Measurements from ENCODE around the gene CTNNBL1. TPM values are rescaled to one million over a fixed set of nuclear protein-coding genes. Genes with fewer than 3 reads are reported as not detected.
A peak's percentile ranks its signal among the peaks of the same experiment; 100 is the strongest.

Gene CTNNBL1
- total and polyA plus RNA-seq, 11 donors, result 22.6 to 68.9 (median 50.5) TPM

DNA sequence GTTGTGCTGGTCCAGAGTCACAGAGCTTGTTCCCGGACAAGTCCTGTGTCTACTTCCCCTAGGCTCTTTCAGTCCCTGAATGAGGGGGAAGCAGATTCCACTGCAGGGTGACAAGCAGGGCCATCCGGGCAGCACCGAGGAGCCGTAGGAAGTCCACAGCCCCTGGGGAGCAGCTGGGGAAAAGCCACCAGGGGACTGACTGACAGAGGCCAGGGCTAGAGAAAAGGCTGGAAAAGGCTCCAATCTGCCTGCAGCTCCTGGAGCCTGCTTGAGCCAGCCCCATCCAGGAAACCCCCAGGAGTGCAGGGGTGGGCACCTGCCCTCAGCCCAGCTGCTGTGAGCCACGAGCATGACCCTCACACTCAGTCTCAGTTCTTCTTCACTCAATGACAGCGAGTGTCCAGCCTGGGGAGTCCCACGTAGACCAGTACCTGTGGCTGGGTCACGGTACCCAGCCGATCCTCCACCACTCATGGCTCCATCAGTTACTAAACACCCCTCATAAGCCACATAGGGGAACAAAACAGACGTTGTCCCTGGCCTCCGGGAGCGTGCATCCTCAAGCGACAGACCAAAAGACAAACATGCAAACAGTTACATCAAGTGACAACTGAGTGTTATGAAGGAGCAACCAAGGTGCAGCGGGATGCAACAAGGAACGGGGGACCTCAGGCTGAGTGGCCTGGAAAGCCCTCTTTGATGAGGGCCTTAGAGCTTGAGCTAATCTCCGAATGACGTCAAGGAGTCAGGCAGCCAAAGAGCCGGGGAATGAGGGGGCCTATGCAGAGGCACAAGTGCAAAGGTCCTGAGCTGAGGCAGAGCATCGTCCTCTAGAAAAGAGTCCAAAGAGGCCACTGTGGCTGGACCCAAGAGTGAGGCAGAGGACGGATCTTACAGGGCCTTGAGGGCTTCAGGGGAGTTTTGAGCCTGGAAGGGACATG, 184.3 kb downstream of the CTNNBL1 start:
- ATAC-seq (no peak), DNase-seq (peak in 1 of 5 donors; percentile 48)
- Histone ChIP-seq H3K27ac (no peak overlapping the region), H3K4me3 (no peak overlapping the region), H3K27me3 (no peaks in the 10 kb centered on the region), H3K36me3 (peaks cover 0 to 16% (median 14%) of the 10 kb centered on the region in 9 donors), H3K4me1 (peaks cover 0 to 45% (median 13%) of the 10 kb centered on the region in 12 donors), H3K9me3 (no peaks in the 10 kb centered on the region)
- intact Hi-C loops (cut with DNase I), result no loop called here
- TF ChIP-seq POLR2A (IDR thresholded peaks at IDR 0.05), result no peak
- TF ChIP-seq, protein P1, sequence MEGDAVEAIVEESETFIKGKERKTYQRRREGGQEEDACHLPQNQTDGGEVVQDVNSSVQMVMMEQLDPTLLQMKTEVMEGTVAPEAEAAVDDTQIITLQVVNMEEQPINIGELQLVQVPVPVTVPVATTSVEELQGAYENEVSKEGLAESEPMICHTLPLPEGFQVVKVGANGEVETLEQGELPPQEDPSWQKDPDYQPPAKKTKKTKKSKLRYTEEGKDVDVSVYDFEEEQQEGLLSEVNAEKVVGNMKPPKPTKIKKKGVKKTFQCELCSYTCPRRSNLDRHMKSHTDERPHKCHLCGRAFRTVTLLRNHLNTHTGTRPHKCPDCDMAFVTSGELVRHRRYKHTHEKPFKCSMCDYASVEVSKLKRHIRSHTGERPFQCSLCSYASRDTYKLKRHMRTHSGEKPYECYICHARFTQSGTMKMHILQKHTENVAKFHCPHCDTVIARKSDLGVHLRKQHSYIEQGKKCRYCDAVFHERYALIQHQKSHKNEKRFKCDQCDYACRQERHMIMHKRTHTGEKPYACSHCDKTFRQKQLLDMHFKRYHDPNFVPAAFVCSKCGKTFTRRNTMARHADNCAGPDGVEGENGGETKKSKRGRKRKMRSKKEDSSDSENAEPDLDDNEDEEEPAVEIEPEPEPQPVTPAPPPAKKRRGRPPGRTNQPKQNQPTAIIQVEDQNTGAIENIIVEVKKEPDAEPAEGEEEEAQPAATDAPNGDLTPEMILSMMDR (IDR thresholded peaks at IDR 0.05), result no peak
- 66 to 71% (median 68%) methylated on average over 19 to 20 of the region's 20 CpGs for WGBS, 4 donors

DNA sequence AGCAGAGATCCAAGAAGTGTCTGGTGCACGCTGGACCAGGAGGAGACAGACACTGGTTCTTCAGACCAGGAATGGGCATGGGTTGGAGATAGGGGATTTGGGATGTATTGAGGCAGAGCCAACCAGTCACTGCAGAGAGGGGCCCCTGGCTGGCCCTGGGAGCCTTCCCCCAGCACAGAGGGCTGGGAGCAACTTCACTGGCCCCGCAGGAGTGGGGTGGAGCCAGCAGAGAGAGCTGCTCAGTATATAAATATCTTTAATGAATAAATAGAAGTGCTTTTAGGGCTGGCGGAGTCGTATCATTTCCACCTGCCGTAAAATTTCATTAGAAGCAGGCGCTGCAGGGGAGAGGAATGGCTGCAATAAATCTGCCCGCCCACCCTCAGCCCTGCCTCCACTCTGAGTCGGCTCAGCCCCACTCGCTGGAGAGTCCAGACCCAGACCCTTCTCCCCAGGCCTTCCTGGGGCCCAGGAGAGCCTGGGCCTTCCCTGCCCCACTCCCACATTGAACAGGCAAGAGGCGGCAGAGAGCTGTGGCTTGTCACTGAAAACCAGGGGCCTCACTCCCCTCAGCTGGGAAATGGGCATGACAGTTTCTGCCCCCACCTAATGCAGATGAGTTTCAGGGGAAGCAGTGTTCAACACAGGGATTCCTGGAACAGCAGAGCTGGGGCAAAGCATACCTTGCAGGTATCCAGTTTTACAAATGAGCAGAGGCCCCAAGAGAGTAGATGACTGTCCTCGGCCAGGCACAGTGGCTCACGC, 185.2 kb downstream of the CTNNBL1 start:
- Histone ChIP-seq H3K27me3 (peaks cover 0 to 8% (median 2%) of the 10 kb centered on the region in 9 donors), H3K4me1 (peaks cover 0 to 45% (median 13%) of the 10 kb centered on the region in 12 donors), H3K9me3 (no peaks in the 10 kb centered on the region), H3K36me3 (peaks cover 0 to 7% (median 4%) of the 10 kb centered on the region in 9 donors), H3K27ac (peak overlapping the region in 1 of 12 donors; percentile 42), H3K4me3 (no peak overlapping the region)
- no peak for DNase-seq
- 63 to 73% (median 69%) methylated on average over 12 of the region's 12 CpGs for WGBS, 4 donors
- intact Hi-C loops (cut with DNase I), result no loop called here
- peak in 1 of 4 donors; percentile 3 for ATAC-seq
- TF ChIP-seq, protein P1 (IDR thresholded peaks at IDR 0.05), result no peak
- no peak for TF ChIP-seq POLR2A (IDR thresholded peaks at IDR 0.05)

DNA sequence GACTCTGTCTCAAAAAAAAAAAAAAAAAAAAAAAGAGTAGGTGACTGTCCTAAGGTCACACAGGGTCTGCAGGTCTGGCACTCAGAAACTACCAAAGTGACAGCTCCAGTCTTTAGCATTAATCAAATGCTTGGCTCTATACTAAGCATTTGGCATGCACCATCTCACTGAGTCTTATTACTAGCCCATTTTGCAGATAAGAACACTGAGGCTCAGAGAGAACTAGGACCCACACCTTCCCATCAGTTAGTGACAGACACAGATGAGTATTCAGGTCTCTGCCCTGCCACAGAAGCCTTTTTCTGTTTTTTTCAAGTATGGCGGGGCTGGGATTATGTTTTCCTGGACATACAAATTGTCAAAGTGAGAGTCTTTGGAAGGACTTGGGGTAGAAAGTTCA, 186.0 kb downstream of the CTNNBL1 start:
- Histone ChIP-seq H3K27me3 (peaks cover 0 to 17% (median 3%) of the 10 kb centered on the region in 9 donors), H3K4me1 (peaks cover 0 to 45% (median 13%) of the 10 kb centered on the region in 12 donors), H3K27ac (peak overlapping the region in 1 of 12 donors; percentile 58), H3K9me3 (no peaks in the 10 kb centered on the region), H3K36me3 (no peaks in the 10 kb centered on the region), H3K4me3 (no peak overlapping the region)
- ATAC-seq (no peak), DNase-seq (no peak)
- intact Hi-C loops (cut with DNase I), result loop anchor here in 1 of 10 donors (2.0 kb wide), 1 partner anchor 109 kb away; no protein-coding TSS in a partner anchor
- WGBS, 4 donors, result 96 to 100% (median 100%) methylated on average over 1 of the region's 1 CpG
- TF ChIP-seq, protein P1 (IDR thresholded peaks at IDR 0.05), result no peak

All from heart left ventricle (tissue), 16 donors.